ENCODE measurements around the gene MED10. TPM values are rescaled to one million over a fixed set of nuclear protein-coding genes. Genes with fewer than 3 reads are reported as not detected.

The MED10 gene
- total RNA-seq, 2 donors from 2014 or later = 19.7 to 45.3 TPM

GRCh38 chr5:6377582-6377904 lies 804 bp downstream of the MED10 start:
- WGBS = 35% methylated on average over 6 of the region's 6 CpGs
- peak overlapping the region; percentile 77 for H3K27ac ChIP-seq
- no peaks in the 10 kb centered on the region for H3K27me3 ChIP-seq (replicated peaks; ENCODE audit: insufficient read depth)

GRCh38 chr5:6376974-6377520 lies 1.3 kb downstream of the MED10 start:
- Histone ChIP-seq H3K27ac (no peak overlapping the region), H3K9me3 (no peaks in the 10 kb centered on the region), H3K27me3 (replicated peaks; ENCODE audit: insufficient read depth) (no peaks in the 10 kb centered on the region), H3K4me1 (replicated peaks) (peaks cover 9% of the 10 kb centered on the region), H3K4me3 (peak overlapping the region; percentile 85 to 94), H3K36me3 (peaks cover 0 to 8% of the 10 kb centered on the region in 2 donors)
- DNase-seq (ENCODE audit: low spot score) = no peak
- intact Hi-C loops (cut with DNase I) = loop anchor here (5.0 to 10.0 kb wide), 2 partner anchors 200 to 368 kb away; no protein-coding TSS in a partner anchor
- TF ChIP-seq POLR2AphosphoS5 (IDR thresholded peaks at IDR 0.05) = no peak
- no peak for TF ChIP-seq POLR2A (IDR thresholded peaks at IDR 0.05)
- TF ChIP-seq CTCF (IDR thresholded peaks at IDR 0.05) = no peak
- 76% methylated on average over 11 of the region's 11 CpGs for WGBS

More at GRCh38 chr5:6377582-6377904, 804 bp downstream of the MED10 start:
- peaks cover 0 to 8% of the 10 kb centered on the region in 2 donors for H3K36me3 ChIP-seq
- DNase-seq (ENCODE audit: low spot score) = no peak
- TF ChIP-seq POLR2A (IDR thresholded peaks at IDR 0.05) = no peak
- no peak for TF ChIP-seq POLR2AphosphoS5 (IDR thresholded peaks at IDR 0.05)
- TF ChIP-seq CTCF (IDR thresholded peaks at IDR 0.05) = no peak
- intact Hi-C loops (cut with DNase I) = loop anchor here (5.0 to 10.0 kb wide), 2 partner anchors 200 to 367 kb away; no protein-coding TSS in a partner anchor
- H3K9me3 ChIP-seq = no peaks in the 10 kb centered on the region
- H3K4me3 ChIP-seq = peak overlapping the region; percentile 85 to 94
- peaks cover 9% of the 10 kb centered on the region for H3K4me1 ChIP-seq (replicated peaks)

- Histone ChIP-seq H3K4me3 (no peak overlapping the region), H3K9me3 (no peaks in the 10 kb centered on the region), H3K4me1 (replicated peaks) (peaks cover 9% of the 10 kb centered on the region), H3K36me3 (peaks cover 0 to 13% of the 10 kb centered on the region in 2 donors), H3K27ac (no peak overlapping the region), H3K27me3 (replicated peaks; ENCODE audit: insufficient read depth) (no peaks in the 10 kb centered on the region)
- 94% methylated on average over 17 of the region's 17 CpGs for WGBS
- TF ChIP-seq CTCF (IDR thresholded peaks at IDR 0.05) = no peak
- no peak for TF ChIP-seq POLR2AphosphoS5 (IDR thresholded peaks at IDR 0.05)
- no peak for TF ChIP-seq POLR2A (IDR thresholded peaks at IDR 0.05)
- intact Hi-C loops (cut with DNase I) = loop anchor here (10.0 kb wide), 1 partner anchor 372 kb away; no protein-coding TSS in a partner anchor
- no peak for DNase-seq (ENCODE audit: low spot score)
Measured at GRCh38 chr5:6373081-6373846, 5.1 kb downstream of the MED10 start.

GRCh38 chr5:6372251-6373080 lies 5.9 kb downstream of the MED10 start:
- TF ChIP-seq CTCF (IDR thresholded peaks at IDR 0.05) = no peak
- TF ChIP-seq POLR2A (IDR thresholded peaks at IDR 0.05) = no peak
- no peak for TF ChIP-seq POLR2AphosphoS5 (IDR thresholded peaks at IDR 0.05)
- intact Hi-C loops (cut with DNase I) = loop anchor here (10.0 kb wide), 1 partner anchor 372 kb away; no protein-coding TSS in a partner anchor
- 91% methylated on average over 23 of the region's 23 CpGs for WGBS
- Histone ChIP-seq H3K4me1 (replicated peaks) (peaks cover 7% of the 10 kb centered on the region), H3K9me3 (no peaks in the 10 kb centered on the region), H3K4me3 (no peak overlapping the region), H3K27me3 (replicated peaks; ENCODE audit: insufficient read depth) (no peaks in the 10 kb centered on the region), H3K36me3 (peaks cover 0 to 13% of the 10 kb centered on the region in 2 donors), H3K27ac (no peak overlapping the region)
- DNase-seq (ENCODE audit: low spot score) = no peak
